DND-41 (cell line): Measurements from ENCODE around the gene INHBB.

Experiments used
- ATAC-seq: fragments of 200-7000 bp; cut with Tn5 transposase; 3 replicates; pipeline ENCODE4 v1.9.1; 2021; ENCODE audit warnings: low read depth; ENCODE audit not compliant: insufficient read depth
- DNase-seq: peaks from one replicate; pipeline ENCODE4 v3.0.0-alpha.2; 2020
- H2AFZ ChIP-seq: 2 replicates; pipeline ENCODE4 v1.6.0; 2012; ENCODE audit warnings: low read depth, low read length
- H3K27ac ChIP-seq: 2 replicates; pipeline ENCODE4 v1.5.1; 2012; ENCODE audit warnings: low read length, inconsistent platforms
- H3K27me3 ChIP-seq: fragments of 200-600 bp; sonication (generic); 2 replicates; pipeline ENCODE4 v1.6.0; 2012; ENCODE audit warnings: low read length, mild to moderate bottlenecking, inconsistent platforms; ENCODE audit not compliant: insufficient read depth, poor library complexity
- H3K36me3 ChIP-seq: 2 replicates; pipeline ENCODE4 v1.5.1; 2012; ENCODE audit warnings: low read length, inconsistent platforms; ENCODE audit not compliant: insufficient read depth
- H3K4me1 ChIP-seq: 2 replicates; pipeline ENCODE4 v1.5.1; 2012; ENCODE audit warnings: mild to moderate bottlenecking, low read length; ENCODE audit not compliant: insufficient read depth
- H3K4me2 ChIP-seq: 2 replicates; pipeline ENCODE4 v1.6.0; 2012; ENCODE audit warnings: mild to moderate bottlenecking, moderate library complexity, low read length, inconsistent platforms; ENCODE audit not compliant: insufficient read depth
- H3K4me3 ChIP-seq, 2 experiments: fragments of 200-600 bp in 1 of 2; shearing (Covaris generic) in 1 of 2; 2 replicates each; pipeline ENCODE4 v1.5.1; 2012 to 2016; ENCODE audit warnings: inconsistent platforms in 2 of 2, low read length in 2 of 2, mild to moderate bottlenecking in 2 of 2, low read depth in 1 of 2, moderate library complexity in 1 of 2
- H3K79me2 ChIP-seq: 2 replicates; pipeline ENCODE4 v1.6.0; 2012; ENCODE audit warnings: low read length, inconsistent platforms; ENCODE audit not compliant: insufficient read depth
- H3K9ac ChIP-seq: 2 replicates; pipeline ENCODE4 v1.6.0; 2012; ENCODE audit warnings: low read depth, mild to moderate bottlenecking, inconsistent platforms, low read length, moderate library complexity
- H3K9me3 ChIP-seq: 2 replicates; pipeline ENCODE4 v1.5.1; 2012; ENCODE audit warnings: low read length, moderate library complexity, mild to moderate bottlenecking, inconsistent platforms; ENCODE audit not compliant: insufficient read depth, severe bottlenecking
- H4K20me1 ChIP-seq: 2 replicates; pipeline ENCODE4 v1.6.0; 2012; ENCODE audit warnings: low read length; ENCODE audit not compliant: insufficient read depth
- CTCF ChIP-seq: IDR thresholded peaks from 2 replicates; pipeline ENCODE4 v1.5.1; 2012; ENCODE audit warnings: borderline replicate concordance, low read length, moderate library complexity, mild to moderate bottlenecking; ENCODE audit not compliant: poor library complexity, severe bottlenecking; ENCODE audit errors: extremely low read depth
- EZH2 ChIP-seq: IDR thresholded peaks from 3 replicates; pipeline ENCODE4 v1.6.1; 2012; ENCODE audit warnings: borderline replicate concordance, low read depth, mild to moderate bottlenecking, moderate library complexity, low read length, inconsistent platforms; ENCODE audit not compliant: severe bottlenecking

Gene INHBB

DNA sequence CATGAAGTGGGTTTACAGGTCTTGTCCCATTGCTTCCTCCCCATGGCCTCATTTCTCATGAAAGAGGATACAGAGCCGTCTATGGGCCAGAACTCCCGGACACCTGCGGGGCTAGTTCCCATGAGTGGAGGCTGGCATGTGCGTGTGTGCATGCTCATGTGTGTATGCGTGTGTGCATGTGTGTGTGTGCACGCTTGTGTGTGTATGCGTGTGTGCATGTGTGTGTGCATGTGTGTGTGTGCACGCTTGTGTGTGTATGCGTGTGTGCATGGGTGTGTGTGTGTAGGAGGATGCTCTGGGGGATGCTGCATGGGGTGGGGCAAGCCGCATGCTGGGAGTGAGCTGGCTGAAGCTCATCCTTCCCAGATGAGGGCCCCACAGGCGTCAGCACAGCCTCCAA, 20.8 kb downstream of the INHBB start:
- Histone ChIP-seq H3K4me2 (no peak overlapping the region), H4K20me1 (0 out of 2 replicates have a peak, but pooled peaks cover under 1% of the 10 kb centered on the region), H3K4me3 (no peak overlapping the region), H3K4me1 (no peaks in the 10 kb centered on the region), H2AFZ (no peak overlapping the region), H3K9ac (no peak overlapping the region), H3K27me3 (peaks cover 4% of the 10 kb centered on the region), H3K79me2 (no peaks in the 10 kb centered on the region), H3K9me3 (no peaks in the 10 kb centered on the region), H3K27ac (no peak overlapping the region), H3K36me3 (no peaks in the 10 kb centered on the region)
- DNase-seq (no peak), ATAC-seq (no peak)
- TF ChIP-seq EZH2: no peak
- no peak for TF ChIP-seq CTCF

DNA sequence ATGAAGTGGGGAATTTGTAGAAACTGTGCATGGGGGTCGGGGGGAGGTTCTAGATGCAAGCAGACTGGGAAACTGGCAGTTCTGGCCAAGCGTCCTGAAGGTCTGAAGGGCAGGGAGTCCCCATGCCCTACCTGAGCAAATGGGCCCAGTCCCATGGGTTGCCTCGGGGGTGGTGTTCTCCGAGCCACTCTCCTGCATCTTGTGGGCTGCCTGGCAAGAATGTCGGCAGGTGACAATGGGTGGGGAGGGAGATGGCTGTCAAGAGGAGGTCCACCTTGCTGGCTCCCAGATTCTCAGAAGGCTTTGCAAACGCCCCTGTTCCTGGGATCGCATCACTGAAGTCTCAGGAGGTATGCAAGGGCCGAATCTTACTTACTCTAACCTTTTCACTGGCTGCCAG, 21.3 kb downstream of the INHBB start:
- Histone ChIP-seq H3K4me2 (no peak overlapping the region), H3K79me2 (no peaks in the 10 kb centered on the region), H3K4me3 (no peak overlapping the region), H3K27ac (no peak overlapping the region), H3K9ac (no peak overlapping the region), H3K27me3 (peaks cover 7% of the 10 kb centered on the region), H3K9me3 (no peaks in the 10 kb centered on the region), H2AFZ (no peak overlapping the region), H4K20me1 (peaks cover 5% of the 10 kb centered on the region; the same call in 1 of the 2 replicates), H3K4me1 (no peaks in the 10 kb centered on the region), H3K36me3 (no peaks in the 10 kb centered on the region)
- no peak for DNase-seq
- no peak for ATAC-seq
- TF ChIP-seq EZH2 (no peak), CTCF (no peak)

DNA sequence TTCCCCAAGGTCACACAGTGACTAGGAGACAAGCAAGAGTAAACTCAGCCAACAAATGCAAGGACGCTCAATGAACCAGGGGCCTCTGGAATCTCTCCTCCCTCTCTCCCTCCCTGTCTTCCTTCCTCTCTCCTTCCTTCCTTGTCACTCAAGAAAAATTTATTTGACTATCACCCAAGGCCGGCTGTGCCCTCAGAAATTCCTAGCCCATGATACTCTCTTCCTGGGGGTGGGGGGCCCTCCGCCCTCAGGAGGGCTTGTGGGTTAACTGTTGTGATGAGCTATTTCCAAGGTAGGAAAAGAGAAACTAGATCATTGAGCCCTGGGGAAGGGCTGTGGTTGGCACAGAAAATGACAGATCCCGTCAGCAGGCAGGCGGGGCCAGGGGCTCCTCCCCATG, 21.7 kb downstream of the INHBB start:
- Histone ChIP-seq H3K9ac (no peak overlapping the region), H2AFZ (no peak overlapping the region), H3K4me2 (no peak overlapping the region), H4K20me1 (peaks cover 5% of the 10 kb centered on the region; the same call in 1 of the 2 replicates), H3K4me1 (no peaks in the 10 kb centered on the region), H3K9me3 (no peaks in the 10 kb centered on the region), H3K79me2 (no peaks in the 10 kb centered on the region), H3K36me3 (no peaks in the 10 kb centered on the region), H3K27me3 (peaks cover 8% of the 10 kb centered on the region), H3K27ac (no peak overlapping the region), H3K4me3 (no peak overlapping the region)
- ATAC-seq (no peak), DNase-seq (no peak)
- TF ChIP-seq CTCF: no peak

GRCh38 chr2:120368086-120368485, 22.1 kb downstream of the INHBB start:
- TF ChIP-seq EZH2 (no peak), CTCF (no peak)
- Histone ChIP-seq H3K9me3 (no peaks in the 10 kb centered on the region), H3K9ac (no peak overlapping the region), H3K27ac (no peak overlapping the region), H2AFZ (no peak overlapping the region), H3K27me3 (peaks cover 12% of the 10 kb centered on the region), H4K20me1 (peaks cover 5% of the 10 kb centered on the region; the same call in 1 of the 2 replicates), H3K36me3 (no peaks in the 10 kb centered on the region), H3K4me3 (no peak overlapping the region), H3K4me2 (no peak overlapping the region), H3K79me2 (no peaks in the 10 kb centered on the region), H3K4me1 (no peaks in the 10 kb centered on the region)
- no peak for ATAC-seq
- no peak for DNase-seq
